Endothelial cell of umbilical vein (primary cell): Measurements from ENCODE around the gene NUP153. TPM values are rescaled to one million over a fixed set of nuclear protein-coding genes. Genes with fewer than 3 reads are reported as not detected.

Source experiments
- BruUV-seq: library from RNA; stranded (reverse); fragments of 400-500 nt; replicated peaks from 2 replicates; lab custom pipeline; 2021; lab: Mats Ljungman, UMichigan
- CTCF ChIA-PET: fragments of 300-600, 350-600 bp; sonication (Branson Sonifier 250); formaldehyde crosslinking; loops from one replicate; lab custom pipeline; 2021; ENCODE audit warnings: antibody characterized with exemption, inconsistent platforms; lab: Charles Lee
- POLR2A ChIA-PET: fragments of 300-600, 350-600 bp; sonication (Branson Sonifier 250); formaldehyde crosslinking; loops from one replicate; lab custom pipeline; 2021; ENCODE audit warnings: antibody characterized with exemption, inconsistent platforms; lab: Charles Lee
- DNase-seq: peaks from one replicate; pipeline ENCODE4 v3.0.0-alpha.2; 2011; ENCODE audit warnings: low read depth, low spot score
- FAIRE-seq: peaks from 2 replicates; lab custom pipeline; 2011; peaks lifted over from hg19 to GRCh38; lab: Jason Lieb, UNC
- H2AFZ ChIP-seq: 2 replicates; pipeline ENCODE4 v1.6.0; 2012; ENCODE audit warnings: low read depth, low read length, control low read depth, inconsistent platforms
- H3K27ac ChIP-seq: 2 replicates; pipeline ENCODE4 v1.5.1; 2011; ENCODE audit warnings: low read depth, mild to moderate bottlenecking, control low read depth, low read length, moderate library complexity; ENCODE audit not compliant: insufficient read depth
- H3K27me3 ChIP-seq, 2 experiments: 2 replicates each; pipeline versions ENCODE4 v1.6.0 to v1.6.1; 2011; ENCODE audit warnings: low read length in 2 of 2, mixed read lengths in 1 of 2; ENCODE audit not compliant: control insufficient read depth in 2 of 2, insufficient read depth in 2 of 2
- H3K36me3 ChIP-seq, 2 experiments: 2 replicates in 1 of 2; 3 replicates in 1 of 2; pipeline ENCODE4 v1.5.1; 2011; ENCODE audit warnings: low read length in 2 of 2, mild to moderate bottlenecking in 1 of 2, moderate library complexity in 1 of 2; ENCODE audit not compliant: control insufficient read depth in 2 of 2, insufficient read depth in 2 of 2; ENCODE audit errors: extremely low read depth in 1 of 2
- H3K4me1 ChIP-seq: 3 replicates; pipeline ENCODE4 v1.5.1; 2011; ENCODE audit warnings: mild to moderate bottlenecking, low read length; ENCODE audit not compliant: control insufficient read depth, insufficient read depth; ENCODE audit errors: extremely low read depth
- H3K4me2 ChIP-seq: 2 replicates; pipeline ENCODE4 v1.6.1; 2011; ENCODE audit warnings: low read length, control low read depth, mixed read lengths; ENCODE audit not compliant: insufficient read depth
- H3K4me3 ChIP-seq, 3 experiments: fragments of 200-600 bp in 1 of 3; sonication (generic), shearing (Covaris generic) in 1 of 3; replicated peaks in 1 of 3; 2 replicates each; pipeline ENCODE4 v1.5.1; 2011 to 2016; ENCODE audit warnings: control low read depth in 3 of 3, low read length in 3 of 3, mild to moderate bottlenecking in 2 of 3, inconsistent platforms in 1 of 3, low read depth in 1 of 3, moderate library complexity in 1 of 3; ENCODE audit not compliant: insufficient read depth in 1 of 3
- H3K79me2 ChIP-seq: 2 replicates; pipeline ENCODE4 v1.6.0; 2012; ENCODE audit warnings: low read length, inconsistent platforms; ENCODE audit not compliant: control insufficient read depth, insufficient read depth
- H3K9ac ChIP-seq: replicated peaks from 2 replicates; pipeline ENCODE3; 2011; ENCODE audit warnings: low read length, control low read depth; ENCODE audit not compliant: insufficient read depth; ENCODE audit errors: extremely low read depth
- H3K9me1 ChIP-seq: replicated peaks from 3 replicates; pipeline ENCODE4 v1.6.0; 2011; ENCODE audit warnings: mild to moderate bottlenecking, low read length; ENCODE audit not compliant: control insufficient read depth, insufficient read depth; ENCODE audit errors: extremely low read depth
- H3K9me3 ChIP-seq: replicated peaks from 2 replicates; pipeline ENCODE4 v1.5.1; 2012; ENCODE audit warnings: low read length, inconsistent platforms; ENCODE audit not compliant: control insufficient read depth, insufficient read depth
- H4K20me1 ChIP-seq: replicated peaks from 2 replicates; pipeline ENCODE3; 2011; ENCODE audit warnings: mild to moderate bottlenecking, low read length; ENCODE audit not compliant: control insufficient read depth, insufficient read depth; ENCODE audit errors: extremely low read depth
- EZH2 ChIP-seq: IDR thresholded peaks from 2 replicates; pipeline ENCODE4 v1.6.1; 2012; ENCODE audit warnings: borderline replicate concordance, low read depth, mild to moderate bottlenecking, moderate library complexity, low read length, inconsistent platforms; ENCODE audit not compliant: severe bottlenecking
- GATA2 ChIP-seq: IDR thresholded peaks from 2 replicates; pipeline ENCODE4 v1.7.0; 2011; ENCODE audit warnings: low read depth, mild to moderate bottlenecking, moderate library complexity, mixed read lengths, low read length; ENCODE audit not compliant: insufficient read length, insufficient read depth
- JUN ChIP-seq: IDR thresholded peaks from 2 replicates; pipeline ENCODE4 v1.6.1; 2011; ENCODE audit warnings: borderline replicate concordance, low read depth; ENCODE audit not compliant: insufficient read length, insufficient read depth
- MAX ChIP-seq: IDR thresholded peaks from 2 replicates; pipeline ENCODE4 v1.6.1; 2011; ENCODE audit not compliant: insufficient read depth, insufficient read length
- MYC ChIP-seq: IDR thresholded peaks from one replicate; pipeline ENCODE4 v1.6.1; 2011; ENCODE audit warnings: mild to moderate bottlenecking, low read depth, low read length
- POLR2A ChIP-seq: IDR thresholded peaks from 2 replicates; pipeline ENCODE4 v1.6.1; 2012; ENCODE audit warnings: low read depth, mild to moderate bottlenecking, control low read depth, low read length
- POLR2AphosphoS5 ChIP-seq: IDR thresholded peaks from 2 replicates; pipeline ENCODE4 v1.6.1; 2012; ENCODE audit warnings: low read depth, mild to moderate bottlenecking, control low read depth, low read length, moderate library complexity; ENCODE audit not compliant: insufficient read depth
- dilution Hi-C: fragments of 300-500 bp; cut with MboI; formaldehyde crosslinking; loops from one replicate; pipeline ENCODE4 v1.15.0; 2019; ENCODE audit warnings: low sequenced_read_pairs; ENCODE audit not compliant: extremely low pct_ligation_motif_present
- intact Hi-C: fragments of 100-400 bp; cut with micrococcal nuclease; formaldehyde crosslinking; loops from one replicate; pipeline ENCODE4 v1.10.0; 2022
- polyA plus RNA-seq, 4 experiments: library from polyadenylated mRNA; depleted of rRNA in 3 of 4; stranded (reverse) in 3 of 4; unstranded in 1 of 4; fragments of >200 nt; gene quantifications; 2 replicates each; pipeline versions ENCODE4 v1.2.1 to v1.2.3, GENCODE V29; 2011 to 2012; ENCODE audit warnings: missing spikeins in 1 of 4
- total RNA-seq: library from RNA; stranded (reverse); gene quantifications from 2 replicates; pipeline ENCODE4 v1.2.3, GENCODE V29; 2021
- TF ChIP-seq, protein P1 (sequence below), 2 donors: IDR thresholded peaks; 1 replicate in 1 of 2; 2 replicates in 1 of 2; pipeline ENCODE4 v1.5.1; 2011; ENCODE audit warnings: low read length in 2 of 2, mild to moderate bottlenecking in 2 of 2, moderate library complexity in 2 of 2, control low read depth in 1 of 2, inconsistent platforms in 1 of 2, low read depth in 1 of 2; ENCODE audit not compliant: insufficient read depth in 1 of 2; ENCODE audit errors: extremely low read depth in 1 of 2

NUP153 gene
- total and polyA plus RNA-seq, 2 donors (not counting 3 experiments of a cell fraction or from before 2014, with no cell fraction given): 22.0 to 51.0 TPM

DNA sequence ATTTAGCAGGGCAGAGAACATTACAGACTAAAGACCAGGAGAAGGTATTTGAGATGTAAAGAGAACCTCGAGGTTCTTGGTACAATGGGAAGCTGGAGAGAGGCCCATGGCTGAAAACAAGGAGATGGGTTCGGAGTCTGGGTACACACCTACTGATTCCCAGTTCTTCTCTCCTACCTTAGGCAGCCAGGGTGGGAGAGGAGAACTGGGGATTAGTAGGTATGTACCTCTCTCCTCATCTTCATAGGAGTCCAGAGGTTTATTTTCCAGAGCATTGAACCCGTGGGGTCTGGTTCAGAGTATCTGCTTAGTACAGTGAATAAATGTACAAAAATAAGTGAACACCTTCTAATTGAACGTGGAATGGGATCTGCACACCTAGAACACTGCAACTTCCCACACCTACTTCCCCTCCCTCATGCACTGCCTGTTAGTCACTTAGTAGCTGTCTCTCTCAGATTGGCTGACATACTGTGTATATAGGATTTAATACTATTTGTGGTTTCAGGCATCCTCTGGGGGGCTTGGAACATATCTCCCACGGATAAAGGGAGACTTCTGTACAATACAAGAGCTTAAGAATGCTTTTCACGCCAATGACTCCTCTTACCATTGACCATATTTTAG, 23.5 kb upstream of the NUP153 start:
- Histone ChIP-seq H3K9me1 (no peaks in the 10 kb centered on the region), H4K20me1 (no peaks in the 10 kb centered on the region), H3K4me2 (no peak overlapping the region), H3K79me2 (no peaks in the 10 kb centered on the region), H3K27me3 (no peaks in the 10 kb centered on the region), H3K9ac (no peak overlapping the region), H3K27ac (no peak overlapping the region), H3K36me3 (no peaks in the 10 kb centered on the region), H3K4me1 (peaks cover 3% of the 10 kb centered on the region), H2AFZ (no peak overlapping the region), H3K9me3 (no peaks in the 10 kb centered on the region), H3K4me3 (no peak overlapping the region)
- DNase-seq: no peak
- POLR2A ChIA-PET: no interaction called here
- intact Hi-C loops (no loop called here), dilution Hi-C loops (no loop called here)
- BruUV-seq: no TSS peak
- TF ChIP-seq POLR2A: no peak
- no peak for TF ChIP-seq GATA2
- no peak for TF ChIP-seq POLR2AphosphoS5
- TF ChIP-seq MYC: no peak
- TF ChIP-seq EZH2: no peak
- TF ChIP-seq, protein P1, sequence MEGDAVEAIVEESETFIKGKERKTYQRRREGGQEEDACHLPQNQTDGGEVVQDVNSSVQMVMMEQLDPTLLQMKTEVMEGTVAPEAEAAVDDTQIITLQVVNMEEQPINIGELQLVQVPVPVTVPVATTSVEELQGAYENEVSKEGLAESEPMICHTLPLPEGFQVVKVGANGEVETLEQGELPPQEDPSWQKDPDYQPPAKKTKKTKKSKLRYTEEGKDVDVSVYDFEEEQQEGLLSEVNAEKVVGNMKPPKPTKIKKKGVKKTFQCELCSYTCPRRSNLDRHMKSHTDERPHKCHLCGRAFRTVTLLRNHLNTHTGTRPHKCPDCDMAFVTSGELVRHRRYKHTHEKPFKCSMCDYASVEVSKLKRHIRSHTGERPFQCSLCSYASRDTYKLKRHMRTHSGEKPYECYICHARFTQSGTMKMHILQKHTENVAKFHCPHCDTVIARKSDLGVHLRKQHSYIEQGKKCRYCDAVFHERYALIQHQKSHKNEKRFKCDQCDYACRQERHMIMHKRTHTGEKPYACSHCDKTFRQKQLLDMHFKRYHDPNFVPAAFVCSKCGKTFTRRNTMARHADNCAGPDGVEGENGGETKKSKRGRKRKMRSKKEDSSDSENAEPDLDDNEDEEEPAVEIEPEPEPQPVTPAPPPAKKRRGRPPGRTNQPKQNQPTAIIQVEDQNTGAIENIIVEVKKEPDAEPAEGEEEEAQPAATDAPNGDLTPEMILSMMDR (IDR thresholded peaks at IDR 0.05; ENCODE audit: extremely low read depth in 1 of 2, insufficient read depth in 1 of 2, low read depth in 1 of 2, low read length in 2 of 2): no peak
- no peak for TF ChIP-seq JUN
- no peak for TF ChIP-seq MAX
- no peak for FAIRE-seq
- CTCF ChIA-PET: no interaction called here
